ENCODE data around the gene FOXP3. TPM values are rescaled to one million over a fixed set of nuclear protein-coding genes. Genes with fewer than 3 reads are reported as not detected.

FOXP3 gene
- polyA plus RNA-seq, 1 of the 3 experiments (the other 2 are of a cell fraction): 0.12 TPM

DNA sequence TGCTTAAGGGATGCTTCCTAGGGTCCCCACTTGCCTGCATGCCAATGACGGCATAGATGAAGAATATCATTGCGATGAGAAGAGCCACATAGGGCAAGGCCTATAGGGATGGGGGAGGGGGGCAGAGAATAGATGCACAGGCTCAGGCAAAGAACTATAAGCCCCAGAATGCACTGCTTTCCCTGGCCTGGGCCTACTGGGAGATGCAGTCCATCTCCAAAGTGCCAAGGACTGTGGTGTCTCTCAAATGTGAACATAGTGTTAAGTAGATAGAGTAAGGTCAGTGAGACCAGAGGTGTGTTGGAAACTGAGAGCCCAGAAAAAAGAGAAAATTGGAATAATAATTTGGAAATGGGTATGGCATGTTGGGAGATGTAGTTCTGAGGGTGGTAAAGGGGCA, 52.3 kb downstream of the FOXP3 start:
- no peak overlapping the region for H3K4me2 ChIP-seq

DNA sequence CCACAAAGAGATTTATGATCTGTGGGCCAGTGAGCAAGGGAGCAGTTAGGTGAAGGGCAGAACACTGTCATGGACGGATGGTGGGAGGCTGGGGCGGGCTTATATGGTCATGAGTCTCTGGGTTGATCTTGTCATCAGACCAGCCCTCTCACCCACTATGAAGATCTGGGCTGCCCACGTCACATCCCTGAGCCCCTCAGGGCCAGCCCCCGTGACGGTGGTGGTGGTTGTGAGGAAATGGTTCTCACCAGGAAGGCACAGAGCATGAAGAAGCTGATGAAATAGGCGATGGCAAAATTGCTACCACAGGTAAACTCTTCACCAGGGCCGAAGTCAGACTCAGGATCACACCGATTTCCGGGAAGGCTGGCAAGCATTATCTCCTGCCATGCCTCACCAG, 53.4 kb downstream of the FOXP3 start:
- TF ChIP-seq SIN3A (IDR thresholded peaks at IDR 0.05; ENCODE audit: borderline replicate concordance, low read depth, low read length) (no peak), EP300 (IDR thresholded peaks at IDR 0.05; ENCODE audit: borderline replicate concordance in 1 of 2, low read depth in 1 of 2, low read length in 1 of 2) (no peak), TCF12 (IDR thresholded peaks at IDR 0.05) (no peak), YY1 (IDR thresholded peaks at IDR 0.05; ENCODE audit: low read depth) (no peak), TEAD4 (IDR thresholded peaks at IDR 0.05; ENCODE audit: borderline replicate concordance, insufficient read depth) (no peak)
- TF ChIP-seq, protein P1, sequence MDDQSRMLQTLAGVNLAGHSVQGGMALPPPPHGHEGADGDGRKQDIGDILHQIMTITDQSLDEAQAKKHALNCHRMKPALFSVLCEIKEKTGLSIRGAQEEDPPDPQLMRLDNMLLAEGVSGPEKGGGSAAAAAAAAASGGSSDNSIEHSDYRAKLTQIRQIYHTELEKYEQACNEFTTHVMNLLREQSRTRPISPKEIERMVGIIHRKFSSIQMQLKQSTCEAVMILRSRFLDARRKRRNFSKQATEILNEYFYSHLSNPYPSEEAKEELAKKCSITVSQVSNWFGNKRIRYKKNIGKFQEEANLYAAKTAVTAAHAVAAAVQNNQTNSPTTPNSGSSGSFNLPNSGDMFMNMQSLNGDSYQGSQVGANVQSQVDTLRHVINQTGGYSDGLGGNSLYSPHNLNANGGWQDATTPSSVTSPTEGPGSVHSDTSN (IDR thresholded peaks at IDR 0.05): no peak
- TF ChIP-seq, protein P2, sequence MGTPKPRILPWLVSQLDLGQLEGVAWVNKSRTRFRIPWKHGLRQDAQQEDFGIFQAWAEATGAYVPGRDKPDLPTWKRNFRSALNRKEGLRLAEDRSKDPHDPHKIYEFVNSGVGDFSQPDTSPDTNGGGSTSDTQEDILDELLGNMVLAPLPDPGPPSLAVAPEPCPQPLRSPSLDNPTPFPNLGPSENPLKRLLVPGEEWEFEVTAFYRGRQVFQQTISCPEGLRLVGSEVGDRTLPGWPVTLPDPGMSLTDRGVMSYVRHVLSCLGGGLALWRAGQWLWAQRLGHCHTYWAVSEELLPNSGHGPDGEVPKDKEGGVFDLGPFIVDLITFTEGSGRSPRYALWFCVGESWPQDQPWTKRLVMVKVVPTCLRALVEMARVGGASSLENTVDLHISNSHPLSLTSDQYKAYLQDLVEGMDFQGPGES (IDR thresholded peaks at IDR 0.05; ENCODE audit: low read depth, low read length): no peak
- TF ChIP-seq, protein P3, sequence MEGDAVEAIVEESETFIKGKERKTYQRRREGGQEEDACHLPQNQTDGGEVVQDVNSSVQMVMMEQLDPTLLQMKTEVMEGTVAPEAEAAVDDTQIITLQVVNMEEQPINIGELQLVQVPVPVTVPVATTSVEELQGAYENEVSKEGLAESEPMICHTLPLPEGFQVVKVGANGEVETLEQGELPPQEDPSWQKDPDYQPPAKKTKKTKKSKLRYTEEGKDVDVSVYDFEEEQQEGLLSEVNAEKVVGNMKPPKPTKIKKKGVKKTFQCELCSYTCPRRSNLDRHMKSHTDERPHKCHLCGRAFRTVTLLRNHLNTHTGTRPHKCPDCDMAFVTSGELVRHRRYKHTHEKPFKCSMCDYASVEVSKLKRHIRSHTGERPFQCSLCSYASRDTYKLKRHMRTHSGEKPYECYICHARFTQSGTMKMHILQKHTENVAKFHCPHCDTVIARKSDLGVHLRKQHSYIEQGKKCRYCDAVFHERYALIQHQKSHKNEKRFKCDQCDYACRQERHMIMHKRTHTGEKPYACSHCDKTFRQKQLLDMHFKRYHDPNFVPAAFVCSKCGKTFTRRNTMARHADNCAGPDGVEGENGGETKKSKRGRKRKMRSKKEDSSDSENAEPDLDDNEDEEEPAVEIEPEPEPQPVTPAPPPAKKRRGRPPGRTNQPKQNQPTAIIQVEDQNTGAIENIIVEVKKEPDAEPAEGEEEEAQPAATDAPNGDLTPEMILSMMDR (IDR thresholded peaks at IDR 0.05): no peak
- Histone ChIP-seq H3K4me3 (ENCODE audit: low read depth in 2 of 2, low read length in 1 of 2) (no peak overlapping the region), H2AFZ (ENCODE audit: low read depth) (no peak overlapping the region), H4K20me1 (ENCODE audit: insufficient read depth) (no peaks in the 10 kb centered on the region), H3K79me2 (ENCODE audit: insufficient read depth) (no peaks in the 10 kb centered on the region), H3K4me1 (ENCODE audit: control insufficient read depth in 1 of 2, insufficient read depth in 2 of 2, low read depth in 1 of 2, low read length in 1 of 2) (no peaks in the 10 kb centered on the region), H3K4me2 (no peak overlapping the region), H3K9ac (no peak overlapping the region), H3K36me3 (replicated peaks in 1 of 2; ENCODE audit: control insufficient read depth in 1 of 2, insufficient read depth in 2 of 2, low read length in 1 of 2) (no peaks in the 10 kb centered on the region), H3K27ac (ENCODE audit: low read depth in 2 of 2, low read length in 1 of 2) (no peak overlapping the region), H3K27me3 (ENCODE audit: insufficient read depth) (peaks cover 23% of the 10 kb centered on the region; the same call in 1 of the 2 replicates), H3K9me3 (no peaks in the 10 kb centered on the region), H3F3A (replicated peaks; ENCODE audit: insufficient read depth) (no peaks in the 10 kb centered on the region), H3K9me2 (no peaks in the 10 kb centered on the region)
- CTCF ChIA-PET: no interaction called here
- POLR2A ChIA-PET: no interaction called here
- WGBS (ENCODE audit: low lambda C conversion rate): 23% methylated on average over 9 of the region's 9 CpGs
- DNase-seq: no peak

More for the DNA sequence above, 52.3 kb downstream of the FOXP3 start:
- no peak for DNase-seq
- H3K9me3 ChIP-seq: no peaks in the 10 kb centered on the region
- H3K4me1 ChIP-seq (ENCODE audit: control insufficient read depth in 1 of 2, insufficient read depth in 2 of 2, low read depth in 1 of 2, low read length in 1 of 2): no peaks in the 10 kb centered on the region
- TF ChIP-seq FOXM1 (IDR thresholded peaks at IDR 0.05; ENCODE audit: low read depth): no peak
- no peak for TF ChIP-seq CHD2 (IDR thresholded peaks at IDR 0.05; ENCODE audit: low read length, partially characterized antibody)
- WGBS (ENCODE audit: low lambda C conversion rate): 20% methylated on average over 1 of the region's 2 CpGs
- H2AFZ ChIP-seq (ENCODE audit: low read depth): no peak overlapping the region
- no peaks in the 10 kb centered on the region for H3K36me3 ChIP-seq (replicated peaks in 1 of 2; ENCODE audit: control insufficient read depth in 1 of 2, insufficient read depth in 2 of 2, low read length in 1 of 2)
- H3K9ac ChIP-seq: no peak overlapping the region
- no peaks in the 10 kb centered on the region for H3K79me2 ChIP-seq (ENCODE audit: insufficient read depth)
- H3K27ac ChIP-seq (ENCODE audit: low read depth in 2 of 2, low read length in 1 of 2): no peak overlapping the region
- H3K4me3 ChIP-seq (ENCODE audit: low read depth in 2 of 2, low read length in 1 of 2): no peak overlapping the region
- no peaks in the 10 kb centered on the region for H4K20me1 ChIP-seq (ENCODE audit: insufficient read depth)
- POLR2A ChIA-PET: no interaction called here
- no peaks in the 10 kb centered on the region for H3K9me2 ChIP-seq
- H3K27me3 ChIP-seq (ENCODE audit: insufficient read depth): peaks cover 24% of the 10 kb centered on the region; the same call in 1 of the 2 replicates
- CTCF ChIA-PET: no interaction called here
- no peaks in the 10 kb centered on the region for H3F3A ChIP-seq (replicated peaks; ENCODE audit: insufficient read depth)

All from SK-N-SH (cell line).